ENCODE results near the gene PTPRN2. TPM values are rescaled to one million over a fixed set of nuclear protein-coding genes. Genes with fewer than 3 reads are reported as not detected.

The PTPRN2 gene
- total and polyA plus RNA-seq, 2 donors from 2014 or later: 4.8 to 6.2 TPM

- no peaks in the 10 kb centered on the region for H3K36me3 ChIP-seq (ENCODE audit: control insufficient read depth in 2 of 3, insufficient read depth in 3 of 3, low read length in 3 of 3)
Measured at GRCh38 chr7:157549612-157550299, 1037.9 kb downstream of the PTPRN2 start.

DNA sequence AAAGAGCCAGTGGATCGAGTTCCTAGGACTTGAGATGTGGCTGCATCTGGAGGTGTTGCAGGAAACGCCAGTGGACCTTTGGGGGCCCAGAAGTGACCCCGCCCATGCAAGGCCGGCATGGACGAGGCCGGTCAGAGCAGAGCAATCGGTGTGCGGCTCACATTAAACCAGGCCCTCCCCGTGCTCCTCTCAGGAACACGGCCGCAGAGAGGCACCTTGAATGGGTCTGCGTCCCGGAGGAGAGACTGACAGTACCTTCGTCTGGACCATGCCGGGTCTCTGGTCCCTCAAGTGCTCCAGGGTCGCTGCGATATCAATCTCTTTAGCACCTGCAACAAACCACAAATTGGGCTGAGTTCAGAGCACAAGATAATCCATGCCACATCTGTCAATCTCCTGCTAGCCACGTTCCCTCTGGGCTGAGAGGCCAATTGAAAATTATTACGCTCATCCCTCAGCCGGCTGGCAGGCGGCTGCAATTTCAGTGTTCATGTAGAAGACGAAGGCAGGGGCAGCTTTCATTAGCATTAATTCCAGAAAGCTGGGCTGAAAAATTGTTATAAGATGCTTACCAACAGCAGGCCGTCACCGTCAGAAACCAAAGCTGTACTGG, 1038.8 kb downstream of the PTPRN2 start:
- Histone ChIP-seq H3K9me3 (ENCODE audit: control insufficient read depth in 2 of 3, insufficient read depth in 1 of 3, low read length in 3 of 3) (no peaks in the 10 kb centered on the region), H3K4me3 (ENCODE audit: low read length in 3 of 3) (no peak overlapping the region), H3K27me3 (ENCODE audit: control insufficient read depth, insufficient read depth, low read length) (no peaks in the 10 kb centered on the region), H3K36me3 (ENCODE audit: control insufficient read depth in 2 of 3, insufficient read depth in 3 of 3, low read length in 3 of 3) (no peaks in the 10 kb centered on the region), H3K27ac (ENCODE audit: low read depth in 2 of 2, low read length in 2 of 2) (no peak overlapping the region), H3K4me1 (ENCODE audit: control insufficient read depth in 2 of 3, insufficient read depth in 2 of 3, low read depth in 1 of 3, low read length in 3 of 3) (no peaks in the 10 kb centered on the region), H3K9ac (ENCODE audit: low read length in 3 of 3) (no peak overlapping the region)
- no peak for TF ChIP-seq CTCF (IDR thresholded peaks at IDR 0.05; ENCODE audit: borderline replicate concordance, extremely low read depth, insufficient read depth)
- intact Hi-C loops (cut with DNase I): no loop called here
- FAIRE-seq (no peak), DNase-seq (peak in 2 of 5 donors; percentile 15 to 16)

More at GRCh38 chr7:157549612-157550299, 1037.9 kb downstream of the PTPRN2 start:
- Histone ChIP-seq H3K9ac (ENCODE audit: low read length in 3 of 3) (no peak overlapping the region), H3K9me3 (ENCODE audit: control insufficient read depth in 2 of 3, insufficient read depth in 1 of 3, low read length in 3 of 3) (no peaks in the 10 kb centered on the region), H3K27ac (ENCODE audit: low read depth in 2 of 2, low read length in 2 of 2) (no peak overlapping the region), H3K4me1 (ENCODE audit: control insufficient read depth in 2 of 3, insufficient read depth in 2 of 3, low read depth in 1 of 3, low read length in 3 of 3) (no peaks in the 10 kb centered on the region), H3K4me3 (ENCODE audit: low read length in 3 of 3) (no peak overlapping the region), H3K27me3 (ENCODE audit: control insufficient read depth, insufficient read depth, low read length) (no peaks in the 10 kb centered on the region)
- DNase-seq (peak in 2 of 5 donors; percentile 29 to 65), FAIRE-seq (no peak)
- intact Hi-C loops (cut with DNase I): no loop called here
- no peak for TF ChIP-seq CTCF (IDR thresholded peaks at IDR 0.05; ENCODE audit: borderline replicate concordance, extremely low read depth, insufficient read depth)

DNA sequence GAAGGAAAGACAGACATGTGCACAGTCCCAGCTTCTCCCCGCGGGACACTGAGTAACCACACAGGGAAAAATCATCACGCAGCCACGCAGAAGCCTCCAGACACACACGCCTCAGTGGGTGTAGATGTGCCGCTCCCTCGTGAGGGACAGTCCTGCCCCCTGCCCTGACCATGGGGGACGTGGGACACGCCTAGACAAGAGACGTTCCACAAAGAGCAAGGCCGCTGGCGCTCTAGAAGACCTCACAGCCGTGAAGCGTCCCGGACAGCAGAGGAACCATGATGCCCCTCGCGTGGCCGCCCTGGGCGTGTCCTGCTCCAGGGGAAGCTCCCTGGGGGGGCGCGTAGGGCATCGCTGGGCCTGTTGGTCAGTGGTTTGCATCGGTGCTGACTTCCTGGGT, 1040.0 kb downstream of the PTPRN2 start:
- no peaks in the 10 kb centered on the region for H3K9me3 ChIP-seq (ENCODE audit: control insufficient read depth in 2 of 3, insufficient read depth in 1 of 3, low read length in 3 of 3)
- no peak overlapping the region for H3K27ac ChIP-seq (ENCODE audit: low read depth in 2 of 2, low read length in 2 of 2)
- no peaks in the 10 kb centered on the region for H3K27me3 ChIP-seq (ENCODE audit: control insufficient read depth, insufficient read depth, low read length)
- H3K9ac ChIP-seq (ENCODE audit: low read length in 3 of 3): no peak overlapping the region
- intact Hi-C loops (cut with DNase I): no loop called here
- DNase-seq: peak in 2 of 5 donors; percentile 28 to 52
- no peaks in the 10 kb centered on the region for H3K36me3 ChIP-seq (ENCODE audit: control insufficient read depth in 2 of 3, insufficient read depth in 3 of 3, low read length in 3 of 3)
- H3K4me1 ChIP-seq (ENCODE audit: control insufficient read depth in 2 of 3, insufficient read depth in 2 of 3, low read depth in 1 of 3, low read length in 3 of 3): no peaks in the 10 kb centered on the region
- TF ChIP-seq CTCF (IDR thresholded peaks at IDR 0.05; ENCODE audit: borderline replicate concordance, extremely low read depth, insufficient read depth): no peak
- H3K4me3 ChIP-seq (ENCODE audit: low read length in 3 of 3): no peak overlapping the region
- no peak for FAIRE-seq

Data from kidney (tissue), 14 donors.